Esophagus (tissue), 2 donors: Measurements from ENCODE around the gene IFNL2. TPM values are rescaled to one million over a fixed set of nuclear protein-coding genes. Genes with fewer than 3 reads are reported as not detected.

Source experiments
- polyA plus RNA-seq, 2 donors: library from polyadenylated mRNA; stranded (reverse); fragments of 200-250 nt; gene quantifications; one replicate each; pipeline ENCODE4 v1.2.3, GENCODE V29; 2013
- donor health status: healthy with polysubstance abuse.
- donor health status: Bipolar disorder and iron deficiency.

IFNL2 gene
- polyA plus RNA-seq, 2 donors: not detected

Other genes with a start within 250 kb of the IFNL2 start
- 10 to 100 TPM; 10.4 to 20.1 TPM for gene FBXO27, start 235.8 kb upstream of the IFNL2 start, polyA plus RNA-seq
- 1 to 10 TPM in 1 of 2 donors, under 1 TPM in 1; 0.32 to 1.6 TPM for gene ACP7, start 184.0 kb upstream of the IFNL2 start, polyA plus RNA-seq
- 10 to 100 TPM; 39.8 to 43.1 TPM for gene PAK4, start 142.6 kb upstream of the IFNL2 start, polyA plus RNA-seq
- gene NCCRP1, start 71.4 kb upstream of the IFNL2 start, polyA plus RNA-seq: 100 to 1,000 TPM; 296 to 510 TPM
- under 1 TPM in 1 of 2 donors, not detected in 1; 0.22 TPM for gene SYCN, start 64.1 kb upstream of the IFNL2 start, polyA plus RNA-seq
- gene IFNL3, start 23.4 kb upstream of the IFNL2 start, polyA plus RNA-seq: not detected
- gene IFNL4, start 19.5 kb upstream of the IFNL2 start, polyA plus RNA-seq: not detected
- gene IFNL1, start 28.0 kb downstream of the IFNL2 start, polyA plus RNA-seq: not detected
- gene LRFN1, start 52.5 kb downstream of the IFNL2 start, polyA plus RNA-seq: under 1 TPM; 0.53 to 0.65 TPM
- 10 to 100 TPM; 11.5 to 13.3 TPM for gene GMFG, start 67.6 kb downstream of the IFNL2 start, polyA plus RNA-seq
- gene SAMD4B, start 74.0 kb downstream of the IFNL2 start, polyA plus RNA-seq: 100 to 1,000 TPM in 1 of 2 donors, 10 to 100 TPM in 1; 78.7 to 140 TPM
- 10 to 100 TPM; 41.8 to 43.0 TPM for gene PAF1, start 122.7 kb downstream of the IFNL2 start, polyA plus RNA-seq
- 10 to 100 TPM; 15.6 to 22.7 TPM for gene MED29, start 123.0 kb downstream of the IFNL2 start, polyA plus RNA-seq
- 100 to 1,000 TPM; 249 to 382 TPM for gene ZFP36, start 138.5 kb downstream of the IFNL2 start, polyA plus RNA-seq
- gene PLEKHG2, start 144.3 kb downstream of the IFNL2 start, polyA plus RNA-seq: 1 to 10 TPM; 3.8 to 9.2 TPM
- 1,000 to 10,000 TPM; 1,628 to 3,096 TPM for gene RPS16, start 167.6 kb downstream of the IFNL2 start, polyA plus RNA-seq
- 10 to 100 TPM; 51.5 to 90.2 TPM for gene SUPT5H, start 177.2 kb downstream of the IFNL2 start, polyA plus RNA-seq
- gene TIMM50, start 212.4 kb downstream of the IFNL2 start, polyA plus RNA-seq: 10 to 100 TPM; 42.3 to 42.4 TPM
- gene DLL3, start 230.6 kb downstream of the IFNL2 start, polyA plus RNA-seq: under 1 TPM in 1 of 2 donors, not detected in 1; 0.04 TPM
- gene SELENOV, start 246.7 kb downstream of the IFNL2 start, polyA plus RNA-seq: not detected